Activated naive CD4-positive, alpha-beta T cell treated with anti-CD3 and anti-CD28 coated beads, Interleukin-2, amount 50 U/mL, for 16 hours (primary cell): ENCODE results near the gene PRR36.
"Not testable (repeated sequence)": the region's sequence is repeated elsewhere in the genome, so short reads cannot be mapped to it uniquely, and the experiment has no call there.

ENCODE experiments used
- DNase-seq: peaks from one replicate; pipeline ENCODE4 v3.0.0-alpha.2; 2020

The PRR36 gene

DNA sequence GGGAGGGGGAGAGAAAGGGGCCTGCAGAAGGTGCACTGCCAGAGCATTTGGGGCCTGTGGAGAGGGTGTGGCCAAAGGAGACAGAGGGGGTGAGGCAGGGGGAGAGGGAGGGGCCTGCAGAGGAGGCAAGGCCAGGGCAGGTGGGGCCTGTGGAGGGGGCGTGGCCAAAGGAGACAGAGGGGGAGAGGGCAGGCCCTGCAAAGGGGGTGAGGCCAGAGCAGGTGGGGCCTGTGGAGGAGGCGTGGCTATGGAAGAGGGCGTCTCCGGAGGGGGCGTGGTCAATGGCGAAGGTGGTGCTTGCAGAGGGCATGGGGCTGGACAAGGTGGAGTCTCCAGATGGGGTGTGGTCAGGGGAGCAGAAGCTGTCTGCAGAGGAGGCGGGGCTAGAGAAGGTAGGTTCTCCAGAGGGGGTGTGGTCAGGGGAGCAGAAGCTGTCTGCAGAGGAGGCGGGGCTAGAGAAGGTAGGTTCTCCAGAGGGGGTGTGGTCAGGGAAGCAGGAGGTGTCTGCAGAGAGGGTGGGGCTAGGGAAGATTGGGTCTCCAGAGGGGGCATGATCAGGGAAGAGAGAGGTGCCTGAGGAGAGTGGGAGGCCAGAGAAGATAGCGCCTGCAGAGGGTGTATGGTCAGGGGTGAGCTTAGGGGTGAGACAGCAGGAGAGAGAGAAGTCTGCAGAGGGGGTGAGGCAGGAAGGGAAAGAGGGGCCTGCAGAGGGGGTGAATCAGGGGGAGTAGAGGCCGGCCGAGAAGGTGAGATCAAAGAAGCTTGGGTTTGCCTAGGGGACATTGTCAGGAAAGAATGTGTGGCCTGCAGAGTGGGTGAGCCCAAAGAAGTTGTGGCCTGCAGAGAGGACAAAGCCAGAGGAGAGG lies 3.4 kb downstream of the PRR36 start:
- DNase-seq = peak; percentile 57

DNA sequence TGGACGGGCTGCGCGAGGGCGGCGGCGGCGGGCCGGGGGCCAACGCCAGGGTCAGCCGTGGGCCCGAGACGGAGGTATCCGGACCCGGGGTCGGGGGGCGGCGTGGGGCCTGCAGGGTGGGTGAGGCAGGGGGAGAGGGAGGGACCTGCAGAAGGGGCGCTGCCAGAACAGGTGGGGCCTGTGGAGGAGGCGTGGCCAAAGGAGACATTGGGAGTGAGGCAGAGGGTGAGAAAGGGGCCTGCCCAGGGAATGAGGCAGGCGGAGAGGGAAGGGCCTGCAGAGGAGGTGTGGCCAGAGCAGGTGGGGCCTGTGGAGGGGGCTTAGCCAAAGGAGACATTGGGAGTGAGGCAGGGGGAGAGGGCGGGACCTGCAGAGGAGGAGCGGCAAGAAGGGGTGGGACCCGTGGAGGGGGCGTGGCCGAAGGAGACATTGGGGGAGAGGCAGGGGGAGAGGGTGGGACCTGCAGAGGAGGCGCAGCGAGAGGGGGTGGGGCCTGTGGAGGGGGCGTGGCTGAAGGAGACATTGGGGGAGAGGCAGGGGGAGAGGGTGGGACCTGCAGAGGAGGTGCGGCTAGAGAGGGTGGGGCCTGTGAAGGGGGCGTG lies 4.2 kb downstream of the PRR36 start:
- peak; percentile 66 for DNase-seq

DNA sequence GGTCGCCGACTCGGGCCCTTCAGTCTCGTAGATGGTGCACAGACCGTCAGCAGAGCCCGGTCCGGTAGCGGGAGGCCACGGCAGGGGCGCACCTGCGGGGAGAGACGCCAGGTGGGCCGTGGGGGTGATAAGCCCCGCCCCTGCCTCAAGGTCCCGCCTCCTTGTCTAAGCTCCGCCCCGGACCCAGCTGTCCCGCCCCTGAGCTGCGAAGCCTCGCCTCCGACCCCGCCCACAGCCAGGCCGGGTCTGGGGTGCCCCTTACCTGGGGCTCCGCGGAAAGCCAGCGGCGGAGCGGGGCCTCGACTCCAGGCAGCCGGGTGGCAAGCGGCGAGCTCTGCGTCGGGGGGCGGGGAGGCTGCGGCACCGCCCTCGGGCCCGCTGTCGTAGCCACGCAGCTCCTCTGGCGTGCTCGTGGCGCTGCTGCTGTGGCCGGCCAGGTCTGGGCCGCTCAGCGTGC lies 4.7 kb downstream of the PRR36 start:
- DNase-seq = peak; percentile 73

- DNase-seq = peak; percentile 87
Observed at GRCh38 chr19:7868671-7869452, 5.3 kb downstream of the PRR36 start.

DNA sequence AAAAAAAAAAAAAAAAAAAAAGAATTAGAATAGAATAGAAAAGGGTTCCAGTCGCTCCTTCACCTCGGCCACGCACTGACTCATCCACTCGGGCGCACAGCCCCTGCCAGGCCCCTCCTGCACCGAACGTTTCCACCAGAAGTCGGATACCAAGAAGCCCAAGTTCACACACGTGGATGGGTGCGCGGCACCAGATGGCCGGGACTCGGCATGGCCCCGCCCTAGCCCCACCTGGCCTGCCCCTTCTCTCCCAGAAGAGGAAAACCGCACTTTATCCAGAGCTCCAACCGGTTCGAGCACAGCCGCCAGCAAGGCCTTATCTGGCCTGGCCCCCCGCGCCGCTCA lies 5.9 kb downstream of the PRR36 start:
- DNase-seq = no peak

GRCh38 chr19:7867092-7867844 lies 6.9 kb downstream of the PRR36 start:
- no peak for DNase-seq

DNA sequence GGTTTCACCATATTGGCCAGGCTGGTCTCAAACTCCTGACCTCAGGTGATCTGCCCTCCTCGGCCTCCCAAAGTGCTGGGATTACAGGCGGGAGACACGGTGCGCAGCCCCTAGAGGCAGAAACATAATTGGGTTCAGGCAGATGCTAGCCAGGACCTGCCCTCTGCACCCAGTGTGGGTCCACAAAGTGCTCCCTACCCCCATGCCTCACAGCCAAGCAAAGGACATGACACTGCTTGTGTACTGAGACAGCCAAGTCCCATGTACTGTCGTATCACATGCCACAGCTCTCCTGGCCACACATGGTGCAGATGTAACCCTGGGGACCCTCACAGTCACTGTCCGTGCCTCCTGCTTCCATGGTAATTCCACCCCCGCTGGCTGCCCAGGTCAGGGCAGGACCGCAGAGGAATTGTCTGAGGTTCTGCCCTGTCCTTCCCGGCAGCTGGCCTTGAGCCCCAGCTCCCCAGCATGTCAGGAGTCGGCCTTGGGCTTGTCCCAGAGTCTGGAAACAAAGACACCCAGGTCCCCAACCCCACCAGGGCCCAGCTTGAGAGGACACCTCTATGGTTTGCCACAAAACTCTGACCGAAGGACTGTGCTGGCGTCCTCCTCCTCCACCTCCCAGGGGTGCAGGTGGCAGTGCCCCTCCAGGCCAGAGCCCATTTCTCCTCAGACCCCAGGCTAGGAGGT lies 7.6 kb downstream of the PRR36 start:
- no peak for DNase-seq

GRCh38 chr19:7865262-7865911 lies 8.8 kb downstream of the PRR36 start:
- no peak for DNase-seq

DNA sequence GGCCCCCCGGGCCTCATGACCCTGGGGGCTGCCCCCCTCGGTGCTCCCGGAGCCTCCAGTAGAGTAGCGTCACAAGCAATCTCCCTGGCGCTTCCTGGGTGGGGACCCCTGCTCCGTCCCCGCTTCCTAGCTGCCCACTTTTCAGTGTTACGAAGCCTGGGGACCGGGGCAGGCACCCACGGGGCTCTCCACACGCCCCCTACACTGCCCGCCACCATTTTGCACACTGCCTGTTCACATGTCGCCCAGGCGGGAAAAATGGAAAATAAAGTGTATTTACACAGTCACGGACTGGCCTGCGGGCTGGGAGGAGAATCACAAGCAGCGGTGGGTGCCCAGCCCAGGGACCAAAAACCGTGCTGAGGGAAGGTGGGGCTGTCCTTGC lies 9.5 kb downstream of the PRR36 start:
- DNase-seq = peak; percentile 8

- no peak for DNase-seq
Observed at GRCh38 chr19:7863971-7864689, 10.1 kb downstream of the PRR36 start.

DNA sequence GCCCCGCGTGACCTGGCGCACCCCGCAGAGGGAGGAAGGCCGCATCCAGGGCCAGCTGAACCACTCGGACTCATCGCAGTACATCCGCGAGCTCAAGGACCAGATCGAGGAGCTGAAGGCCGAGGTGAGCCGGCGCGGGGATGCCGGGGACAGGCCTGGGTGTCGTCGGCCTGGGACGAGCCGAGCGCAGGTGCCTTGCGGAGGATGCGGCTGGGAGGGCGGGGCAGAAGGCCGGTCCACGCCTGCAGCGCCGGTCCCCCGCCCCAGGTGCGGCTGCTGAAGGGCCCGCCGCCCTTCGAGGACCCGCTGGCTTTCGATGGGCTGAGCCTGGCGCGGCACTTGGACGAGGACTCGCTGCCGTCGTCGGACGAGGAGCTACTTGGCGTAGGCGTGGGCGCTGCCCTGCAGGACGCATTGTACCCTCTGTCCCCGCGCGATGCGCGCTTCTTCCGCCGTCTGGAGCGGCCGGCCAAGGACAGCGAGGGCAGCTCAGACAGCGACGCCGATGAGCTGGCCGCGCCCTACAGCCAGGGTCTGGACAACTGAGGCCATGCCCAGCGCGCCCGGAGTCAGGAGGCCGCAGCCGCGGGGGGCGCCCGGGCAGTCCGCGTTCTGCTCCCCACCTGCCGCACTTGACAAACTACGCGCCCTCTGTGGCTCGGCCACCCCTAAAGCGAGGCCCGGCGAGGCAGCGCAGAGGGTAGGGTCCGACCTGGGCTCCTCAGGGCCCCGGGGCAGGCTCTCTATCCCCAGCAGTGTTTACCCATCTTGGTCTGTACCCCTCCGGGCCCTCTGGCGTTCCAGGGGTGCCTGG lies 10.8 kb downstream of the PRR36 start:
- DNase-seq = no peak

DNA sequence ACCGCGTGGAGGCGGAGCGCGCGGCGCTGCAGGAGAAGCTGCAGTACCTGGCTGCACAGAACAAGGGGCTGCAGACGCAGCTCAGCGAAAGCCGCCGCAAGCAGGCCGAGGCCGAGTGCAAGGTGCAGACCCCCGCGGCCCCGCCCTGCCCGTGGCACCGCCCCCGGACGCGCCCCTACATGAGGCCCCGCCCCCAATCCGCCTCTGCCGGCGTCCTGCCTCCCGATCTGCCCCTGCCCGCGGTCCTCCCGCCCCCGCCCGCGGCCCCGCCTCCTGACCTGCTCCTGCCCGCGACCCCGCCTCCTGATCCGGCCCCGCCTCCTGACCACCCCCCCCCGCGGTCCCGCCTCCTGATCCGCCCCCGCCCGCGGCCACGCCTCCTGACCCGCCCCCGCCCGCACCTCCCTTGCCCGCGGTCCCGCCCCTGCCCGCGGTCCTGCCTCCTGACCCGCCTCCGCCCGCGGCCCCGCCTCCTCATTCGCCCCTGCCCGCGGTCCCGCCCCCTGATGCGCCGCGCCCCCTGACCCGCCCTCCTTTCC lies 11.7 kb downstream of the PRR36 start:
- DNase-seq = peak; percentile 73

GRCh38 chr19:7861619-7862412 lies 12.4 kb downstream of the PRR36 start:
- DNase-seq = no peak

- no peak for DNase-seq
Observed at GRCh38 chr19:7860714-7861618, 13.2 kb downstream of the PRR36 start.

- DNase-seq = no peak
Observed at GRCh38 chr19:7859831-7860713, 14.1 kb downstream of the PRR36 start.

DNA sequence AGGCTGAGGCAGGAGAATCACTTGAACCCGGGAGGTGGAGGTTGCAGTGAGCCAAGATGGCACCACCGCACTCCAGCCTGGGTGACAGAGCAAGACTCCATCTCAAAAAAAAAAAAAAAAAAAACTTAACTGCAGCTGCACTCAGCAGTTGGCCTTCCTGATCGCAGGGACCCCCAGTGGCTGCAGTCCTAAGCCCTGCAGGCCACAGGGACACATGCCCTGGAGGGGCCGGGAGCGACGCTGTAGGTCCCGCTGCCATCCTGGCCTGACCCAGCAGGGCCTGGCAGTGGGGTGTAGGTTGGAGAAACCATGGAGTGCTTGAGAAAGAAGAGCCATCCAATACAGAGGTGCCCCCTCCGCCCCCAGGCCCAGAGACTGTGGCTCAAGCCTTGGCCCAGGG lies 15.1 kb downstream of the PRR36 start:
- DNase-seq = not testable (repeated sequence)
